H1 (cell line): ENCODE data around the gene SMIM20. TPM values are rescaled to one million over a fixed set of nuclear protein-coding genes. Genes with fewer than 3 reads are reported as not detected.

Source experiments
- JUND ChIP-seq: IDR thresholded peaks from 2 replicates; pipeline ENCODE4 v1.6.1; 2011; ENCODE audit warnings: mild to moderate bottlenecking, improper control_type of control experiment, low read length
- MAFK ChIP-seq: IDR thresholded peaks from 2 replicates; pipeline ENCODE4 v1.6.1; 2012; ENCODE audit warnings: low read depth, mild to moderate bottlenecking, improper control_type of control experiment, low read length
- POLR2AphosphoS5 ChIP-seq: IDR thresholded peaks from 2 replicates; pipeline ENCODE4 v1.6.1; 2011; ENCODE audit warnings: low read depth, low read length
- TAF7 ChIP-seq: optimal IDR thresholded peaks from 2 replicates; pipeline ENCODE3; 2011; ENCODE audit warnings: low read depth, mild to moderate bottlenecking, inconsistent platforms, low read length, moderate library complexity, borderline replicate concordance
- polyA plus RNA-seq, 7 experiments: library from polyadenylated mRNA; depleted of rRNA in 3 of 7; stranded (reverse) in 5 of 7; unstranded in 2 of 7; fragments of >200 nt in 5 of 7; fragments of 200-250 nt in 2 of 7; gene quantifications; 1 replicate in 5 of 7; 2 replicates in 1 of 7; 4 replicates in 1 of 7; pipeline versions ENCODE4 v1.2.1 to v1.2.3, GENCODE V29; 2011 to 2013; ENCODE audit warnings: missing spikeins in 2 of 7, mixed read lengths in 2 of 7
- total RNA-seq: library from RNA; stranded (reverse); fragmentation: NEBNext Ultra II Directional; extraction: Animal tissue kit (Norgen Biotek cat#: 25700); gene quantifications from 2 replicates; pipeline ENCODE4 v1.2.1, GENCODE V29; 2021

Gene SMIM20
- total and polyA plus RNA-seq, 2 of the 8 experiments (the other 6 are each of a cell fraction or from before 2014, with no cell fraction given) = 21.9 to 36.9 TPM

- no peak for TF ChIP-seq TAF7
- TF ChIP-seq POLR2AphosphoS5 = no peak
- no peak for TF ChIP-seq MAFK
- TF ChIP-seq JUND = no peak
Observed at GRCh38 chr4:25938366-25938765, 24.3 kb downstream of the SMIM20 start (continued).
